PFSK-1 (cell line): ENCODE data around the gene SYNCRIP.

Experiments
- FOXP2 ChIP-seq: optimal IDR thresholded peaks from 2 replicates; pipeline ENCODE3; 2011; ENCODE audit warnings: borderline replicate concordance, control low read depth, inconsistent platforms; ENCODE audit not compliant: insufficient read depth; ENCODE audit errors: extremely low read length, extremely low read depth
- POLR2AphosphoS5 ChIP-seq: IDR thresholded peaks from 2 replicates; pipeline ENCODE4 v1.6.1; 2012; ENCODE audit warnings: low read depth, mild to moderate bottlenecking, control low read depth, low read length, moderate library complexity
- REST ChIP-seq, 2 experiments: IDR thresholded peaks; 2 replicates each; pipeline versions ENCODE4 v1.6.1 to v1.8.0; 2011 to 2012; ENCODE audit warnings: low read depth in 2 of 2, low read length in 2 of 2, control low read depth in 1 of 2, inconsistent platforms in 1 of 2, mild to moderate bottlenecking in 1 of 2, moderate library complexity in 1 of 2; ENCODE audit not compliant: insufficient read depth in 1 of 2
- SIN3A ChIP-seq: IDR thresholded peaks from 2 replicates; pipeline ENCODE4 v1.6.1; 2012; ENCODE audit warnings: mild to moderate bottlenecking, low read length, moderate library complexity, borderline replicate concordance; ENCODE audit not compliant: insufficient read depth
- TAF1 ChIP-seq: IDR thresholded peaks from 2 replicates; pipeline ENCODE4 v1.6.1; 2012; ENCODE audit warnings: low read length, control low read depth, borderline replicate concordance; ENCODE audit not compliant: insufficient read depth

Gene SYNCRIP

DNA sequence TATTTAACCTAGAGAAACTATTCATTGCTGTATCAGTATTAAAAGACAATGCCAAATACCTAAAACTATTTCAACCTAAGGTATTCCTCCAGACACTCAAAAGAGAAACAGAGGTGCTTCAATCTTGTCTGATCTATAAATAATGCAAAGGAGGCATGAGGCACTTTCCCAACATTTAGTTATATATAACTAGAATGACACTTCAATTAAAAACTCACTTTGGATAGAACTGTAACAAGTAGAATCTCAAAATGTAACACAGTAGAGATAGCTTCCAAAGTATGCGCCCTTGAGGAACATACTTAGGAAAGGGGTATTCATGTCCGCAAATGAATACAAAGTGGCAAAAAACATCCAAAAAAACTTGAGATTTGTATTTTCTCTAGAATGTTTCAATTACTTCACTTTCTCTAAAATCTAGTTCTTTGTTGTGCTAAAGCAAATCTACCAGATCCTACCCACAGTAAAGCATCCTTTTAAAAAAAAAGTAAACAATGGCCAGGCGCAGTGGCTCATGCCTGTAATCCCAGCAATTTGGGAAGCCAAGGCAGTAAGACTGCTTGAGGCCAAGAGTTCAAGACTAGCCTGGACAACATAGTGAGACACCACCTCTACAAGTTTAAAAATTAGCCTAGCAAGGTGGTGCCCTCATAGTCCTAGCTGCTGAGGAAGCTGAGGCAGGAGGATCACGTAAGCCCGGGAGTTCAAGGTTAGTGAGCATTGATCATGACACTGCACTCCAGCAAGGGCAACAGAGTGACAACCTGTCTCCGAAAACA, 10.3 kb downstream of the SYNCRIP start:
- TF ChIP-seq SIN3A (no peak), TAF1 (no peak), POLR2AphosphoS5 (no peak), FOXP2 (no peak), REST (IDR thresholded peaks at IDR 0.05; ENCODE audit: insufficient read depth in 1 of 2, low read depth in 2 of 2, low read length in 2 of 2) (no peak)

DNA sequence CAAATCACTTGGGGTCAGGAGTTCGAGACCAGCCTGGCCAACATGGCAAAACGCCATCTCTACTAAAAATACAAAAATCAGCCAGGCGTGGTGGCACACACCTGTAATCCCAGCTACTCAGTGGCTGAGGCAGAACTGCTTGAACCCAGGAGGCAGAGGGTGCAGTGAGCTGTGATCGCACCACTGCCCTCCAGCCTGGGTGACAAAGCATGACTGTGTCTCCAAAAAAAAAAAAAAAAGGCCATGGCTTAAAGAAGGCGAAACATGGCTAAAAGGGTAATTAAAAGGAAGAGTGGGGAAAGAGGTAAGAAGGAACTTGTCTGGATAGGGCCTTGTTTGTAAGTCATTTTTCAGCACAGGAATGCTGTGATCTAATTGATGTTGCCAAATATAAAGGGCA, 11.6 kb downstream of the SYNCRIP start:
- 0 out of 2 replicates have a peak, but pooled peaks have one; percentile 19 for TF ChIP-seq POLR2AphosphoS5

DNA sequence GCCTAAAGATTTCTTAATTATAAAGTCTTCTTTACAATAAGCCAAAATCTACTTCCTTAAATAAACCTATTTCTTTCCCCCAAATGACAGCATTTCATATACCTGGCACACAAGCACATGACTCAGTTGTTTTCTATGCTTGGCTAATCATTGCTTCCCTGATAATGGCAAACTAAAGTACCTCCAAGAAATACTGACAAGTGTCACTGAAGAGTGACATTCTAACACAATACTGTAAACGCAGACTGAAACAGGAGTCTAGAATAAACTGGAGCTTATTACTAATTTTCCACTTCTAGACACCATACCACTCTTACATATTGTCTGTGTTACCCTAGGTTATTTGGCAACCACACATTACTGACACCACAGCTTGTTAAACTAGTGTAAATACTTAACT, 14.3 kb downstream of the SYNCRIP start:
- TF ChIP-seq POLR2AphosphoS5 (no peak), SIN3A (no peak), FOXP2 (no peak), TAF1 (no peak), REST (IDR thresholded peaks at IDR 0.05; ENCODE audit: insufficient read depth in 1 of 2, low read depth in 2 of 2, low read length in 2 of 2) (no peak)

DNA sequence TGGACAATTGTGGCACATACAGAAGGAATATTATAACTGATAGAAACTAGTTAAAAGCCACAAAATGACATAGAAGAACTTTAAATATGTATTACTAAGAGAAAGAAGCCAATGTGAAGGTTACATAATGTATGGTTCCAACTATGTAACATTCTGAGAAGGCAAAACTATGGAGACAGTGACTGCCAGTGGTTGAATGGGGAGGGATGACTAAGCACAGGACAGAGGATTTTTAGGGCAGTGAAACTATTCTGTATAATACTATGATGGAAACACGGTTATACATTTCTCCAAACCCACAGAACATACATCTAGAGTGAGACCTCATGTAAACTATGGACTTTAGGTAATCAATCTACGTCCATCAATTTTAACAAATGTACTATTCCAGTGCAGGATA, 22.4 kb downstream of the SYNCRIP start:
- TF ChIP-seq SIN3A (no peak), REST (IDR thresholded peaks at IDR 0.05; ENCODE audit: insufficient read depth in 1 of 2, low read depth in 2 of 2, low read length in 2 of 2) (no peak), TAF1 (no peak), POLR2AphosphoS5 (no peak; the same call in 1 of the 2 replicates), FOXP2 (no peak)

GRCh38 chr6:85614780-85615179, 27.9 kb downstream of the SYNCRIP start:
- TF ChIP-seq SIN3A (no peak), REST (IDR thresholded peaks at IDR 0.05; ENCODE audit: insufficient read depth in 1 of 2, low read depth in 2 of 2, low read length in 2 of 2) (no peak), TAF1 (no peak), POLR2AphosphoS5 (no peak), FOXP2 (no peak)
